ENCODE results near the gene NPAS2.

Gene NPAS2

GRCh38 chr2:100884145-100884621, 64.2 kb downstream of the NPAS2 start:
- no peak for DNase-seq (ENCODE audit: low spot score)

- no peak for DNase-seq (ENCODE audit: low spot score)
These were observed 66.1 kb downstream of the NPAS2 start for GRCh38 chr2:100886085-100886484.

- no peak for DNase-seq (ENCODE audit: low spot score)
These were observed 67.2 kb downstream of the NPAS2 start for GRCh38 chr2:100887039-100887578.

GRCh38 chr2:100887713-100888495, 68.0 kb downstream of the NPAS2 start:
- peak; percentile 15 for DNase-seq (ENCODE audit: low spot score)

- no peak for DNase-seq (ENCODE audit: low spot score)
These were observed 68.7 kb downstream of the NPAS2 start for GRCh38 chr2:100888601-100889000.

GRCh38 chr2:100889286-100889685, 69.3 kb downstream of the NPAS2 start:
- DNase-seq (ENCODE audit: low spot score) = no peak

GRCh38 chr2:100891906-100892642, 72.1 kb downstream of the NPAS2 start:
- DNase-seq (ENCODE audit: low spot score) = no peak

GRCh38 chr2:100893392-100894104, 73.6 kb downstream of the NPAS2 start:
- DNase-seq (ENCODE audit: low spot score) = no peak

GRCh38 chr2:100894105-100894795, 74.3 kb downstream of the NPAS2 start:
- no peak for DNase-seq (ENCODE audit: low spot score)

GRCh38 chr2:100894796-100895156, 74.8 kb downstream of the NPAS2 start:
- DNase-seq (ENCODE audit: low spot score) = no peak

- DNase-seq (ENCODE audit: low spot score) = peak; percentile 64
These were observed 75.5 kb downstream of the NPAS2 start for GRCh38 chr2:100895402-100895801.

- DNase-seq (ENCODE audit: low spot score) = no peak
These were observed 76.2 kb downstream of the NPAS2 start for GRCh38 chr2:100895934-100896685.

- DNase-seq (ENCODE audit: low spot score) = no peak
These were observed 78.2 kb downstream of the NPAS2 start for GRCh38 chr2:100898035-100898665.

GRCh38 chr2:100900156-100900795, 80.3 kb downstream of the NPAS2 start:
- no peak for DNase-seq (ENCODE audit: low spot score)

GRCh38 chr2:100902817-100903405, 83.0 kb downstream of the NPAS2 start:
- no peak for DNase-seq (ENCODE audit: low spot score)

GRCh38 chr2:100903534-100904258, 83.8 kb downstream of the NPAS2 start:
- DNase-seq (ENCODE audit: low spot score) = no peak

- DNase-seq (ENCODE audit: low spot score) = no peak
These were observed 85.3 kb downstream of the NPAS2 start for GRCh38 chr2:100905132-100905805.

GRCh38 chr2:100906131-100906530, 86.2 kb downstream of the NPAS2 start:
- no peak for DNase-seq (ENCODE audit: low spot score)
